ENCODE measurements around the gene TESK2.

- TF ChIP-seq CTCF (IDR thresholded peaks at IDR 0.05) (no peak), POLR2A (IDR thresholded peaks at IDR 0.05) (no peak)
Measured at GRCh38 chr1:45395051-45395450, 95.9 kb downstream of the TESK2 start.

All from heart left ventricle (tissue), 13 donors.